Measurements from ENCODE around the gene PTPRG. TPM values are rescaled to one million over a fixed set of nuclear protein-coding genes. Genes with fewer than 3 reads are reported as not detected.

Gene PTPRG
- total RNA-seq, 1 experiment from 2014 or later = 69.3 TPM

DNA sequence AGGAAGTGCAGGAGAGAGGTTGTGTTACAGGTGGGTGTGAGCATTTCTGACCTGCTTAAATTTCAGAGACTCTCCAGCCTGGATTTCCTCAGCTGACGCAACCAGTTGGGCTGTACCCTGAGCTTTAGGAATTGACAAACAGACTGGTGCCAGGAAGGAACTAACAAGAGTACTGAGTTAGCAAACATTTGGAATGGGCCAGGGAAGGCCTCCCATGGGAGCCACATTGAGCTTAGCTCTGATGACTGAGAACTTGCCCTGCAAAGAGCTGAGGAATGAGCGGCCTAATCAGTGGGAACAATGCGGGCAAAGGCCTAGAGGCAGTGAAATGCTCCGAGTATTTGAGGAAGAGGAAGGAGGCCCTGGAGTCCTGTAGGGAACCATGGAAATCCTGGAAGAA is 557.8 kb downstream of the PTPRG start:
- no peak overlapping the region for H3K14ac ChIP-seq (ENCODE audit: insufficient read depth, low read length)
- Mint-ChIP-seq H3K4me1 (peaks cover 3 to 4% of the 10 kb centered on the region in 2 experiments; a peak in 2 of 4 replicates), H3K36me3 (ENCODE audit: insufficient read depth in 1 of 3, low read depth in 3 of 3) (peaks cover 9 to 16% (median 13%) of the 10 kb centered on the region in 3 experiments; a peak in 6 of 7 replicates), H3K27me3 (ENCODE audit: low read depth) (no peaks in the 10 kb centered on the region; the same call in 1 of the 2 replicates), H3K9me3 (no peaks in the 10 kb centered on the region; a peak in 1 of 5 replicates), H3K27ac (peak overlapping the region; percentile 5 to 76 (median 55); a peak in 3 of 7 replicates), H3K4me3 (no peak overlapping the region)
- H3K56ac ChIP-seq (ENCODE audit: insufficient read length, low read depth, low read length) = no peak overlapping the region
- no peaks in the 10 kb centered on the region for H3K23me2 ChIP-seq (ENCODE audit: insufficient read length, low read depth, low read length, poor library complexity, severe bottlenecking)
- no peak overlapping the region for H3K9ac ChIP-seq (ENCODE audit: extremely low read depth, insufficient read length, low read length)
- no peaks in the 10 kb centered on the region for H3K4me1 ChIP-seq (ENCODE audit: insufficient read depth, low read length)
- no peak overlapping the region for H2BK15ac ChIP-seq (ENCODE audit: low read depth, low read length)
- H4K5ac ChIP-seq (ENCODE audit: insufficient read length, low read depth, low read length) = no peak overlapping the region
- no peak overlapping the region for H2BK20ac ChIP-seq (ENCODE audit: low read depth, low read length, poor library complexity, severe bottlenecking)
- TF ChIP-seq, protein P1, sequence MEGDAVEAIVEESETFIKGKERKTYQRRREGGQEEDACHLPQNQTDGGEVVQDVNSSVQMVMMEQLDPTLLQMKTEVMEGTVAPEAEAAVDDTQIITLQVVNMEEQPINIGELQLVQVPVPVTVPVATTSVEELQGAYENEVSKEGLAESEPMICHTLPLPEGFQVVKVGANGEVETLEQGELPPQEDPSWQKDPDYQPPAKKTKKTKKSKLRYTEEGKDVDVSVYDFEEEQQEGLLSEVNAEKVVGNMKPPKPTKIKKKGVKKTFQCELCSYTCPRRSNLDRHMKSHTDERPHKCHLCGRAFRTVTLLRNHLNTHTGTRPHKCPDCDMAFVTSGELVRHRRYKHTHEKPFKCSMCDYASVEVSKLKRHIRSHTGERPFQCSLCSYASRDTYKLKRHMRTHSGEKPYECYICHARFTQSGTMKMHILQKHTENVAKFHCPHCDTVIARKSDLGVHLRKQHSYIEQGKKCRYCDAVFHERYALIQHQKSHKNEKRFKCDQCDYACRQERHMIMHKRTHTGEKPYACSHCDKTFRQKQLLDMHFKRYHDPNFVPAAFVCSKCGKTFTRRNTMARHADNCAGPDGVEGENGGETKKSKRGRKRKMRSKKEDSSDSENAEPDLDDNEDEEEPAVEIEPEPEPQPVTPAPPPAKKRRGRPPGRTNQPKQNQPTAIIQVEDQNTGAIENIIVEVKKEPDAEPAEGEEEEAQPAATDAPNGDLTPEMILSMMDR (conservative IDR thresholded peaks at IDR 0.05) = no peak
- H3K79me2 ChIP-seq (ENCODE audit: insufficient read depth, low read length) = no peaks in the 10 kb centered on the region
- no CpG with 5 or more reads among the region's 4 CpGs for WGBS (ENCODE audit: extremely low coverage, insufficient read length, low lambda C conversion rate)
- DNase-seq = no peak
- H2BK5ac ChIP-seq (ENCODE audit: insufficient read length, low read length) = no peak overlapping the region
- no peak overlapping the region for H3K4me2 ChIP-seq (ENCODE audit: insufficient read depth, insufficient read length, low read length)
- no peak overlapping the region for H2BK120ac ChIP-seq (ENCODE audit: low read depth, low read length, poor library complexity, severe bottlenecking)
- H4K8ac ChIP-seq (replicated peaks; ENCODE audit: insufficient read length, low read depth, low read length) = no peak overlapping the region
- no peak overlapping the region for H3K4ac ChIP-seq (ENCODE audit: low read depth, low read length)
- H4K91ac ChIP-seq (ENCODE audit: insufficient read length, low read depth, low read length) = no peak overlapping the region
- H3K27ac ChIP-seq (ENCODE audit: insufficient read length, low read depth, low read length) = no peak overlapping the region
- H4K20me1 ChIP-seq (ENCODE audit: control insufficient read depth, insufficient read depth, insufficient read length) = no peaks in the 10 kb centered on the region
- no peaks in the 10 kb centered on the region for H3K79me1 ChIP-seq (ENCODE audit: insufficient read depth, low read depth, low read length, poor library complexity, severe bottlenecking)
- no peak overlapping the region for H2BK12ac ChIP-seq (ENCODE audit: insufficient read length, low read depth, low read length)
- H2AFZ ChIP-seq (ENCODE audit: low read length) = no peak overlapping the region
- H2AK5ac ChIP-seq (ENCODE audit: insufficient read length, low read length) = no peak overlapping the region
- no peaks in the 10 kb centered on the region for H3K27me3 ChIP-seq (ENCODE audit: insufficient read depth, low read length)
- no peak overlapping the region for H3T11ph ChIP-seq (ENCODE audit: low read length)
- no peaks in the 10 kb centered on the region for H3K9me3 ChIP-seq (ENCODE audit: control insufficient read depth, low read depth, low read length)
- H3K23ac ChIP-seq (ENCODE audit: insufficient read length, low read depth, low read length) = no peak overlapping the region
- H3K18ac ChIP-seq (ENCODE audit: insufficient read length, low read depth, low read length) = no peak overlapping the region
